Adrenal gland (tissue), 5 donors: ENCODE data around the gene RELCH.

Source experiments
- CTCF ChIP-seq, 6 experiments: fragments of 450-650 bp in 4 of 6; fragments of 200-600 bp in 2 of 6; sonication (generic) in 1 of 6; IDR thresholded peaks; 1 replicate in 5 of 6; 2 replicates in 1 of 6; pipeline versions ENCODE4 v1.5.1 to v1.8.0; 2016 to 2021; ENCODE audit warnings: antibody characterized with exemption in 6 of 6, mild to moderate bottlenecking in 2 of 6, moderate library complexity in 1 of 6
- POLR2A ChIP-seq, 2 donors: fragments of 450-650 bp; IDR thresholded peaks; one replicate each; pipeline ENCODE4 v1.6.1; 2017; ENCODE audit warnings: antibody characterized with exemption in 2 of 2, mild to moderate bottlenecking in 2 of 2, moderate library complexity in 1 of 2
- donor health status: DM: no; HTN: no; CAD: no.

- TF ChIP-seq CTCF (IDR thresholded peaks at IDR 0.05) = no peak
- no peak for TF ChIP-seq POLR2A (IDR thresholded peaks at IDR 0.05)
Measured at GRCh38 chr18:62140259-62140658, 46.8 kb upstream of the RELCH start.
